GM12878 (cell line): Measurements from ENCODE around the gene LRRC15. TPM values are rescaled to one million over a fixed set of nuclear protein-coding genes. Genes with fewer than 3 reads are reported as not detected.

Experiments used
- ATAC-seq: fragments of 200-7000 bp; cut with Tn5 transposase; 3 replicates; pipeline ENCODE4 v1.9.1; 2020; ENCODE audit warnings: mild to moderate bottlenecking, moderate library complexity
- BruUV-seq: library from RNA; stranded (reverse); fragments of 400-500 nt; replicated peaks from 2 replicates; lab custom pipeline; 2021; lab: Mats Ljungman, UMichigan
- CTCF ChIA-PET: fragments of 300-600 bp; sonication (Branson Sonifier 250); formaldehyde crosslinking; extraction: SDS; loops from one replicate; lab custom pipeline; 2021; ENCODE audit warnings: inconsistent platforms; lab: Yijun Ruan, JAX
- POLR2A ChIA-PET: fragments of 350-600 bp; formaldehyde crosslinking; extraction: SDS; loops from one replicate; lab custom pipeline; 2021; ENCODE audit warnings: inconsistent platforms; lab: Charles Lee
- RAD21 ChIA-PET: fragments of 300-600 bp; sonication (Branson Sonifier 250); formaldehyde crosslinking; loops from one replicate; lab custom pipeline; 2023; ENCODE audit warnings: antibody characterized with exemption; ENCODE audit not compliant: unreplicated experiment; lab: Charles Lee
- SMC1A ChIA-PET: fragments of 300-600 bp; sonication (Branson Sonifier 250); formaldehyde crosslinking; loops from one replicate; lab custom pipeline; 2023; ENCODE audit not compliant: unreplicated experiment, uncharacterized antibody; lab: Charles Lee
- DNase-seq: peaks from one replicate; pipeline ENCODE4 v3.0.0-alpha.2; 2011; ENCODE audit warnings: low read depth, low spot score
- FAIRE-seq: peaks from 3 replicates; lab custom pipeline; 2011; peaks lifted over from hg19 to GRCh38; lab: Jason Lieb, UNC
- H2AFZ ChIP-seq: 2 replicates; pipeline ENCODE4 v1.6.0; 2011; ENCODE audit warnings: low read depth, low read length, control low read depth; ENCODE audit not compliant: control insufficient read depth
- H3K27ac ChIP-seq: 2 replicates; pipeline ENCODE4 v1.5.1; 2011; ENCODE audit warnings: control low read depth; ENCODE audit not compliant: control insufficient read depth, insufficient read depth
- H3K27me3 ChIP-seq, 2 experiments: replicated peaks in 1 of 2; 2 replicates each; pipeline versions ENCODE4 v1.6.0 to v1.6.1; 2011; ENCODE audit warnings: low read length in 1 of 2; ENCODE audit not compliant: control insufficient read depth in 2 of 2, insufficient read depth in 2 of 2
- H3K36me3 ChIP-seq, 2 experiments: 2 replicates each; pipeline ENCODE4 v1.5.1; 2011; ENCODE audit warnings: low read length in 1 of 2; ENCODE audit not compliant: control insufficient read depth in 2 of 2, insufficient read depth in 2 of 2
- H3K4me1 ChIP-seq: 2 replicates; pipeline ENCODE4 v1.6.1; 2011; ENCODE audit warnings: mild to moderate bottlenecking, low read length, moderate library complexity, mixed read lengths; ENCODE audit not compliant: control insufficient read depth, insufficient read depth
- H3K4me2 ChIP-seq: 2 replicates; pipeline ENCODE4 v1.6.0; 2011; ENCODE audit warnings: control low read depth; ENCODE audit not compliant: control insufficient read depth, insufficient read depth
- H3K4me3 ChIP-seq: fragments of 200-600 bp; sonication (generic); 2 replicates; pipeline ENCODE4 v1.5.1; 2016
- H3K79me2 ChIP-seq: 2 replicates; pipeline ENCODE4 v1.6.0; 2011; ENCODE audit warnings: low read length; ENCODE audit not compliant: control insufficient read depth, insufficient read depth
- H3K9ac ChIP-seq: 2 replicates; pipeline ENCODE4 v1.8.0; 2011; ENCODE audit warnings: low read length, control low read depth, mixed read lengths; ENCODE audit not compliant: control insufficient read depth, insufficient read depth
- H3K9me3 ChIP-seq: replicated peaks from 3 replicates; pipeline ENCODE4 v1.5.1; 2011; ENCODE audit warnings: mild to moderate bottlenecking, low read length; ENCODE audit not compliant: control insufficient read depth, insufficient read depth
- H4K20me1 ChIP-seq: 2 replicates; pipeline ENCODE4 v1.6.0; 2011; ENCODE audit not compliant: control insufficient read depth, insufficient read depth
- ATF7 ChIP-seq: fragments of 450-650 bp; IDR thresholded peaks from 2 replicates; pipeline ENCODE4 v1.6.1; 2016; ENCODE audit warnings: low read depth, mild to moderate bottlenecking
- EGR1 ChIP-seq, 2 experiments: IDR thresholded peaks; 1 replicate in 1 of 2; 2 replicates in 1 of 2; pipeline ENCODE4 v1.6.1; 2011 to 2012; ENCODE audit warnings: low read depth in 2 of 2, low read length in 2 of 2, borderline replicate concordance in 1 of 2, mild to moderate bottlenecking in 1 of 2, moderate library complexity in 1 of 2
- HDAC6 ChIP-seq: fragments of 200-600 bp; sonication (generic); IDR thresholded peaks from one replicate; pipeline ENCODE4 v1.8.0; 2017; ENCODE audit warnings: antibody characterized with exemption; ENCODE audit not compliant: unreplicated experiment
- LARP7 ChIP-seq: fragments of 450-650 bp; IDR thresholded peaks from 2 replicates; pipeline ENCODE4 v1.6.1; 2017; ENCODE audit warnings: mild to moderate bottlenecking
- MTA3 ChIP-seq: IDR thresholded peaks from 2 replicates; pipeline ENCODE4 v1.6.1; 2012; ENCODE audit warnings: low read length, inconsistent platforms, borderline replicate concordance
- RUNX3 ChIP-seq: IDR thresholded peaks from 2 replicates; pipeline ENCODE4 v1.6.1; 2012; ENCODE audit warnings: low read length, inconsistent platforms
- SMAD5 ChIP-seq: IDR thresholded peaks from 2 replicates; pipeline ENCODE4 v1.6.1; 2016; ENCODE audit warnings: antibody characterized with exemption, low read depth
- SREBF2 ChIP-seq: IDR thresholded peaks from 2 replicates; pipeline ENCODE4 v1.6.1; 2012; ENCODE audit warnings: mild to moderate bottlenecking, low read length
- SUPT20H ChIP-seq: IDR thresholded peaks from 2 replicates; pipeline ENCODE4 v1.6.1; 2011; ENCODE audit warnings: low read depth, mild to moderate bottlenecking, low read length, moderate library complexity, borderline replicate concordance; ENCODE audit not compliant: control insufficient read depth
- YBX1 ChIP-seq: fragments of 450-650 bp; IDR thresholded peaks from 2 replicates; pipeline ENCODE4 v1.6.1; 2016; ENCODE audit warnings: antibody characterized with exemption
- ZBTB40 ChIP-seq: fragments of 450-650 bp; IDR thresholded peaks from 2 replicates; pipeline ENCODE4 v1.6.1; 2016; ENCODE audit warnings: mild to moderate bottlenecking, moderate library complexity, borderline replicate concordance
- ZNF622 ChIP-seq: fragments of 450-650 bp; IDR thresholded peaks from 2 replicates; pipeline ENCODE4 v1.6.1; 2017; ENCODE audit warnings: mild to moderate bottlenecking, inconsistent platforms
- WGBS: methylation state at CpG from one replicate; pipeline ENCODE4 v1.1.6; 2016; ENCODE audit warnings: low lambda C conversion rate; ENCODE audit not compliant: insufficient replicate concordance, insufficient coverage; ENCODE audit errors: missing lambda C conversion rate; 5-methylcytosine and 5-hydroxymethylcytosine counted together
- in situ Hi-C: fragments of 300-500 bp; cut with MboI; formaldehyde crosslinking; loops from 9 replicates; pipeline ENCODE4 v1.14.3; 2018; ENCODE audit warnings: mixed read lengths
- intact Hi-C: fragments of 100-400 bp; cut with micrococcal nuclease; formaldehyde crosslinking; loops from one replicate; pipeline ENCODE4 v1.14.2; 2022; ENCODE audit not compliant: unreplicated experiment
- polyA plus RNA-seq, 11 experiments: library from polyadenylated mRNA; depleted of rRNA in 4 of 11; unstranded in 6 of 11; stranded (reverse) in 5 of 11; fragments of >200 nt; fragmentation: Nextera tagmentation in 4 of 11; fragmentation: Illumina TruSeq in 1 of 11; extraction: Ambion mirVana in 4 of 11; extraction: Trizol in 1 of 11; gene quantifications; 1 replicate in 1 of 11; 2 replicates in 10 of 11; pipeline versions ENCODE4 v1.2.1 to v1.2.3, GENCODE V29; 2011 to 2016; ENCODE audit warnings: inconsistent platforms in 2 of 11, missing spikeins in 2 of 11, low read depth in 1 of 11
- total RNA-seq, 4 experiments: library from RNA; depleted of rRNA in 3 of 4; stranded (reverse); fragments of >200 nt in 3 of 4; fragmentation: Illumina TruSeq in 1 of 4; extraction: Trizol in 1 of 4; gene quantifications; 2 replicates each; pipeline versions ENCODE4 v1.2.1 to v1.2.3, GENCODE V29; 2013 to 2021

Gene LRRC15
- total and polyA plus RNA-seq, 10 of the 15 experiments (the other 5 are each of a cell fraction or from before 2014, with no cell fraction given): not detected

- POLR2A ChIA-PET: no interaction called here
- H3K4me1 ChIP-seq: no peaks in the 10 kb centered on the region
- no peak overlapping the region for H3K9ac ChIP-seq
- no peak overlapping the region for H3K4me3 ChIP-seq
- peak; percentile 83 for ATAC-seq
- RAD21 ChIA-PET: interaction anchor here (1.6 kb wide), 1 partner anchor 13 kb away, joined by 5 read pairs; no protein-coding TSS in a partner anchor
- SMC1A ChIA-PET: interaction anchor here (1.6 kb wide), 1 partner anchor 99 kb away, joined by 4 read pairs; no protein-coding TSS in a partner anchor
- H3K27me3 ChIP-seq: no peaks in the 10 kb centered on the region; a peak in 3 of 4 replicates
- TF ChIP-seq ATF7 (0 out of 2 replicates have a peak, but pooled peaks have one; percentile 16), HDAC6 (no peak)
- H3K27ac ChIP-seq: no peak overlapping the region
- no peak overlapping the region for H3K4me2 ChIP-seq
- WGBS: 0% methylated on average over 5 of the region's 5 CpGs
- no peaks in the 10 kb centered on the region for H3K79me2 ChIP-seq
- no peaks in the 10 kb centered on the region for H4K20me1 ChIP-seq
- intact Hi-C loops: no loop called here
- no TSS peak for BruUV-seq
- CTCF ChIA-PET: interaction anchor here (0.6 to 5.9 kb wide), 6 partner anchors 12 to 965 kb away, joined by 3 to 64 read pairs (median 4); no protein-coding TSS in a partner anchor
- no peak for FAIRE-seq
- no peak for DNase-seq
- no peak overlapping the region for H2AFZ ChIP-seq
- H3K36me3 ChIP-seq: no peaks in the 10 kb centered on the region
- no peaks in the 10 kb centered on the region for H3K9me3 ChIP-seq
- in situ Hi-C loops: no loop called here
Measured at GRCh38 chr3:194346621-194347020, 22.9 kb downstream of the LRRC15 start.

GRCh38 chr3:194346035-194346434, 23.5 kb downstream of the LRRC15 start:
- no peaks in the 10 kb centered on the region for H3K79me2 ChIP-seq
- H3K4me2 ChIP-seq: no peak overlapping the region
- H3K27me3 ChIP-seq: no peaks in the 10 kb centered on the region; a peak in 3 of 4 replicates
- FAIRE-seq (no peak), DNase-seq (no peak), ATAC-seq (no peak)
- no peak overlapping the region for H3K27ac ChIP-seq
- no TSS peak for BruUV-seq
- no peaks in the 10 kb centered on the region for H3K9me3 ChIP-seq
- no peak overlapping the region for H3K9ac ChIP-seq
- intact Hi-C loops: no loop called here
- ChIA-PET SMC1A (interaction anchor here (1.6 to 3.0 kb wide), 3 partner anchors 10 to 100 kb away, joined by 3 to 6 read pairs (median 4); no protein-coding TSS in a partner anchor), CTCF (interaction anchor here (1.0 to 5.9 kb wide), 7 partner anchors 11 to 561 kb away, joined by 3 to 64 read pairs (median 4); no protein-coding TSS in a partner anchor), RAD21 (interaction anchor here (1.0 to 1.6 kb wide), 2 partner anchors 13 to 60 kb away, joined by 4 to 5 read pairs; no protein-coding TSS in a partner anchor), POLR2A (no interaction called here)
- no peak overlapping the region for H3K4me3 ChIP-seq
- no peaks in the 10 kb centered on the region for H3K36me3 ChIP-seq
- H3K4me1 ChIP-seq: no peaks in the 10 kb centered on the region
- H2AFZ ChIP-seq: no peak overlapping the region
- WGBS: 27% methylated on average over 9 of the region's 9 CpGs
- in situ Hi-C loops: no loop called here
- no peaks in the 10 kb centered on the region for H4K20me1 ChIP-seq
- TF ChIP-seq MTA3 (no peak), SREBF2 (no peak), EGR1 (IDR thresholded peaks at IDR 0.05; ENCODE audit: borderline replicate concordance in 1 of 2, low read depth in 2 of 2, low read length in 2 of 2) (no peak), RUNX3 (no peak), SMAD5 (no peak), YBX1 (no peak), SUPT20H (no peak), LARP7 (no peak), ZBTB40 (no peak), ZNF622 (no peak)
